K562 (cell line): ENCODE results near the gene MCCC2. TPM values are rescaled to one million over a fixed set of nuclear protein-coding genes. Genes with fewer than 3 reads are reported as not detected.

Experiments used
- E2F6 ChIP-seq, 2 experiments: IDR thresholded peaks; 2 replicates each; pipeline ENCODE4 v1.6.1; 2011; ENCODE audit warnings: borderline replicate concordance in 1 of 2, control low read depth in 1 of 2, low read depth in 1 of 2, low read length in 1 of 2, mild to moderate bottlenecking in 1 of 2, mixed read lengths in 1 of 2, moderate library complexity in 1 of 2; ENCODE audit not compliant: insufficient read depth in 1 of 2, insufficient read length in 1 of 2, poor library complexity in 1 of 2, severe bottlenecking in 1 of 2; ENCODE audit errors: extremely low read depth in 1 of 2
- FOXM1 ChIP-seq, 2 experiments: fragments of 450-650 bp in 1 of 2; sonication (generic) in 1 of 2; formaldehyde crosslinking in 1 of 2; IDR thresholded peaks; 2 replicates each; pipeline versions ENCODE4 v1.6.1 to v1.9.0; 2017 to 2022; ENCODE audit warnings: low read depth in 2 of 2, mild to moderate bottlenecking in 2 of 2, missing genetic modification reagents in 1 of 2, moderate library complexity in 1 of 2
- GATAD2B ChIP-seq: fragments of 450-650 bp; IDR thresholded peaks from 2 replicates; pipeline ENCODE4 v1.6.1; 2017; ENCODE audit warnings: mild to moderate bottlenecking, borderline replicate concordance
- HDGF ChIP-seq: fragments of 450-650 bp; IDR thresholded peaks from 2 replicates; pipeline ENCODE4 v1.6.1; 2016
- JUND ChIP-seq, 2 experiments: IDR thresholded peaks; 2 replicates in 1 of 2; 3 replicates in 1 of 2; pipeline ENCODE4 v1.6.1; 2011; ENCODE audit warnings: borderline replicate concordance in 2 of 2, low read depth in 2 of 2, low read length in 2 of 2, improper control_type of control experiment in 1 of 2, missing biosample characterization in 1 of 2, missing genetic modification characterization in 1 of 2, missing genetic modification reagents in 1 of 2
- NFIC ChIP-seq: fragments of 450-650 bp; IDR thresholded peaks from 2 replicates; pipeline ENCODE4 v1.6.1; 2017; ENCODE audit warnings: mild to moderate bottlenecking, inconsistent platforms
- PHF8 ChIP-seq: fragments of 200-600 bp; sonication (generic); IDR thresholded peaks from 2 replicates; pipeline ENCODE4 v1.6.1; 2012; ENCODE audit warnings: mixed run types, mild to moderate bottlenecking, inconsistent platforms, low read length, moderate library complexity, borderline replicate concordance
- SIRT6 ChIP-seq: IDR thresholded peaks from one replicate; pipeline ENCODE4 v1.6.1; 2012; ENCODE audit warnings: low read depth, mild to moderate bottlenecking, control low read depth, inconsistent platforms, low read length, moderate library complexity
- TAF9B ChIP-seq: fragments of 450-650 bp; IDR thresholded peaks from 2 replicates; pipeline ENCODE4 v1.6.1; 2018; ENCODE audit warnings: mild to moderate bottlenecking; ENCODE audit not compliant: partially characterized antibody
- VEZF1 ChIP-seq: fragments of 200-800 bp; sonication (Bioruptor generic); IDR thresholded peaks from 2 replicates; pipeline ENCODE4 v1.6.1; 2017; ENCODE audit warnings: missing genetic modification characterization, missing compliant biosample characterization
- ZFX ChIP-seq: sonication (generic); formaldehyde crosslinking; IDR thresholded peaks from 2 replicates; pipeline ENCODE4 v1.8.0; 2022; ENCODE audit warnings: mild to moderate bottlenecking, missing genetic modification reagents, moderate library complexity
- ZNF263 ChIP-seq: sonication (generic); formaldehyde crosslinking; IDR thresholded peaks from 2 replicates; pipeline ENCODE4 v1.8.0; 2022; ENCODE audit warnings: mild to moderate bottlenecking, missing genetic modification reagents, borderline replicate concordance
- ZNF316 ChIP-seq: fragments of 450-650 bp; IDR thresholded peaks from 2 replicates; pipeline ENCODE4 v1.6.1; 2016
- ZNF431 ChIP-seq: sonication (generic); formaldehyde crosslinking; IDR thresholded peaks from 2 replicates; pipeline ENCODE4 v1.8.0; 2022; ENCODE audit warnings: mild to moderate bottlenecking, missing genetic modification reagents
- polyA plus RNA-seq, 8 experiments: library from polyadenylated mRNA; depleted of rRNA in 4 of 8; stranded (reverse) in 5 of 8; unstranded in 3 of 8; fragments of >200 nt; fragmentation: Nextera tagmentation in 2 of 8; fragmentation: Illumina TruSeq in 1 of 8; extraction: Ambion mirVana in 2 of 8; extraction: Trizol in 1 of 8; gene quantifications; 2 replicates each; pipeline versions ENCODE4 v1.2.1 to v1.2.3, GENCODE V29; 2011 to 2014; ENCODE audit warnings: inconsistent platforms in 1 of 8, missing spikeins in 1 of 8
- total RNA-seq, 7 experiments: library from RNA; depleted of rRNA in 6 of 7; stranded (reverse); fragments of >200 nt in 6 of 7; fragmentation: Illumina TruSeq in 2 of 7; extraction: Trizol in 2 of 7; gene quantifications; 2 replicates each; pipeline versions ENCODE4 v1.2.1 to v1.2.3, GENCODE V29; 2011 to 2021; ENCODE audit warnings: low replicate concordance in 1 of 7
- TF ChIP-seq, protein P1 (sequence below), 3 experiments: fragments of 200-800 bp in 1 of 3; fragments of 250-450 bp in 1 of 3; fragments of 450-650 bp in 1 of 3; sonication (Bioruptor Pico) in 1 of 3; sonication (Bioruptor generic) in 1 of 3; formaldehyde crosslinking in 1 of 3; IDR thresholded peaks; 2 replicates each; pipeline versions ENCODE4 v1.6.1 to v1.8.0; 2016 to 2022; ENCODE audit warnings: mild to moderate bottlenecking in 2 of 3, missing genetic modification characterization in 2 of 3, missing compliant biosample characterization in 1 of 3, moderate library complexity in 1 of 3

The MCCC2 gene
- total and polyA plus RNA-seq, 9 of the 15 experiments (the other 6 are each of a cell fraction or from before 2014, with no cell fraction given) = 17.1 to 77.9 (median 52.5) TPM

- TF ChIP-seq, protein P1, sequence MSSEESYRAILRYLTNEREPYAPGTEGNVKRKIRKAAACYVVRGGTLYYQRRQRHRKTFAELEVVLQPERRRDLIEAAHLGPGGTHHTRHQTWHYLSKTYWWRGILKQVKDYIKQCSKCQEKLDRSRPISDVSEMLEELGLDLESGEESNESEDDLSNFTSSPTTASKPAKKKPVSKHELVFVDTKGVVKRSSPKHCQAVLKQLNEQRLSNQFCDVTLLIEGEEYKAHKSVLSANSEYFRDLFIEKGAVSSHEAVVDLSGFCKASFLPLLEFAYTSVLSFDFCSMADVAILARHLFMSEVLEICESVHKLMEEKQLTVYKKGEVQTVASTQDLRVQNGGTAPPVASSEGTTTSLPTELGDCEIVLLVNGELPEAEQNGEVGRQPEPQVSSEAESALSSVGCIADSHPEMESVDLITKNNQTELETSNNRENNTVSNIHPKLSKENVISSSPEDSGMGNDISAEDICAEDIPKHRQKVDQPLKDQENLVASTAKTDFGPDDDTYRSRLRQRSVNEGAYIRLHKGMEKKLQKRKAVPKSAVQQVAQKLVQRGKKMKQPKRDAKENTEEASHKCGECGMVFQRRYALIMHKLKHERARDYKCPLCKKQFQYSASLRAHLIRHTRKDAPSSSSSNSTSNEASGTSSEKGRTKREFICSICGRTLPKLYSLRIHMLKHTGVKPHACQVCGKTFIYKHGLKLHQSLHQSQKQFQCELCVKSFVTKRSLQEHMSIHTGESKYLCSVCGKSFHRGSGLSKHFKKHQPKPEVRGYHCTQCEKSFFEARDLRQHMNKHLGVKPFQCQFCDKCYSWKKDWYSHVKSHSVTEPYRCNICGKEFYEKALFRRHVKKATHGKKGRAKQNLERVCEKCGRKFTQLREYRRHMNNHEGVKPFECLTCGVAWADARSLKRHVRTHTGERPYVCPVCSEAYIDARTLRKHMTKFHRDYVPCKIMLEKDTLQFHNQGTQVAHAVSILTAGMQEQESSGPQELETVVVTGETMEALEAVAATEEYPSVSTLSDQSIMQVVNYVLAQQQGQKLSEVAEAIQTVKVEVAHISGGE (CRISPR knock-in tag; IDR thresholded peaks at IDR 0.05) = peak in 1 of 3 experiments; percentile 61; a peak in 2 of 6 replicates
- peak; percentile 54; the same call in 1 of the 2 replicates for TF ChIP-seq PHF8
- peak; percentile 70 for TF ChIP-seq FOXM1 (IDR thresholded peaks at IDR 0.05; ENCODE audit: low read depth)
- TF ChIP-seq FOXM1 (CRISPR knock-in tag; IDR thresholded peaks at IDR 0.05; ENCODE audit: low read depth) = no peak
- TF ChIP-seq VEZF1 (CRISPR knock-in tag) = peak; percentile 40; the same call in 1 of the 2 replicates
- 0 out of 2 replicates have a peak, but pooled peaks have one; percentile 27 for TF ChIP-seq ZNF263 (CRISPR knock-in tag)
- no peak for TF ChIP-seq HDGF
- TF ChIP-seq NFIC = peak; percentile 39; the same call in 1 of the 2 replicates
- 0 out of 2 replicates have a peak, but pooled peaks have one; percentile 30 for TF ChIP-seq ZFX (CRISPR knock-in tag)
- TF ChIP-seq ZNF431 (CRISPR knock-in tag) = 0 out of 2 replicates have a peak, but pooled peaks have one; percentile 25
- TF ChIP-seq GATAD2B = peak; percentile 60
- 0 out of 2 replicates have a peak, but pooled peaks have one; percentile 11 for TF ChIP-seq ZNF316
- TF ChIP-seq E2F6 (IDR thresholded peaks at IDR 0.05; ENCODE audit: borderline replicate concordance in 1 of 2, extremely low read depth in 1 of 2, insufficient read depth in 1 of 2, insufficient read length in 1 of 2, low read depth in 1 of 2, low read length in 1 of 2, poor library complexity in 1 of 2, severe bottlenecking in 1 of 2) = peak; percentile 40 to 69
- no peak for TF ChIP-seq SIRT6
- TF ChIP-seq JUND (IDR thresholded peaks at IDR 0.05; ENCODE audit: borderline replicate concordance, low read depth, low read length) = no peak
- TF ChIP-seq JUND (tag; IDR thresholded peaks at IDR 0.05; ENCODE audit: borderline replicate concordance, low read depth, low read length) = 0 out of 3 replicates have a peak, but pooled peaks have one; percentile 30
- peak; percentile 24 for TF ChIP-seq TAF9B
Measured at GRCh38 chr5:71586052-71586940, 844 bp upstream of the MCCC2 start (continued).
